Central memory CD4-positive, alpha-beta T cell (primary cell): ENCODE data around the gene IFIT2.
A peak's percentile ranks its signal among the peaks of the same experiment; 100 is the strongest.
"Not testable (repeated sequence)": the region's sequence is repeated elsewhere in the genome, so short reads cannot be mapped to it uniquely, and the experiment has no call there.

Source experiments
- DNase-seq: peaks from one replicate; pipeline ENCODE4 v3.0.0; 2022

IFIT2 gene

GRCh38 chr10:89309156-89310055 is 7.6 kb downstream of the IFIT2 start:
- no peak for DNase-seq

GRCh38 chr10:89310056-89310893 is 8.4 kb downstream of the IFIT2 start:
- no peak for DNase-seq

GRCh38 chr10:89312973-89313372 is 11.1 kb downstream of the IFIT2 start:
- no peak for DNase-seq

GRCh38 chr10:89314676-89315075 is 12.8 kb downstream of the IFIT2 start:
- no peak for DNase-seq

GRCh38 chr10:89318047-89318446 is 16.2 kb downstream of the IFIT2 start:
- DNase-seq: not testable (repeated sequence)

- DNase-seq: not testable (repeated sequence)
Measured at GRCh38 chr10:89325081-89325480, 23.2 kb downstream of the IFIT2 start.

GRCh38 chr10:89325856-89326255 is 24.0 kb downstream of the IFIT2 start:
- DNase-seq: not testable (repeated sequence)

- DNase-seq: peak; percentile 31
Measured at GRCh38 chr10:89327803-89328441, 26.1 kb downstream of the IFIT2 start, which contains the start of gene IFIT3. Gene IFIT3 (plus strand): TSS chr10:89327997. CDS start chr10:89328074, 77 bp downstream.

GRCh38 chr10:89329151-89329550 is 27.3 kb downstream of the IFIT2 start:
- DNase-seq: no peak

- DNase-seq: not testable (repeated sequence)
Measured at GRCh38 chr10:89330014-89330413, 28.2 kb downstream of the IFIT2 start.

- no peak for DNase-seq
Measured at GRCh38 chr10:89330537-89331212, 28.8 kb downstream of the IFIT2 start.

GRCh38 chr10:89331487-89332122 is 29.8 kb downstream of the IFIT2 start:
- not testable (repeated sequence) for DNase-seq

- peak; percentile 65 for DNase-seq
Measured at GRCh38 chr10:89332123-89332633, 30.3 kb downstream of the IFIT2 start.

GRCh38 chr10:89335226-89335625 is 33.4 kb downstream of the IFIT2 start:
- DNase-seq: no peak

- DNase-seq: no peak
Measured at GRCh38 chr10:89336241-89336640, 34.4 kb downstream of the IFIT2 start.

GRCh38 chr10:89337484-89337883 is 35.6 kb downstream of the IFIT2 start:
- peak; percentile 27 for DNase-seq

- no peak for DNase-seq
Measured at GRCh38 chr10:89338713-89339112, 36.9 kb downstream of the IFIT2 start.

- no peak for DNase-seq
Measured at GRCh38 chr10:89339875-89340274, 38.0 kb downstream of the IFIT2 start.

GRCh38 chr10:89341649-89342048 is 39.8 kb downstream of the IFIT2 start:
- no peak for DNase-seq

- DNase-seq: no peak
Measured at GRCh38 chr10:89342206-89342958, 40.5 kb downstream of the IFIT2 start.
